ENCODE measurements around the gene LPAR1. TPM values are rescaled to one million over a fixed set of nuclear protein-coding genes. Genes with fewer than 3 reads are reported as not detected.

The LPAR1 gene
- total RNA-seq, 4 donors from 2014 or later, result 51.1 to 123 (median 72.1) TPM

DNA sequence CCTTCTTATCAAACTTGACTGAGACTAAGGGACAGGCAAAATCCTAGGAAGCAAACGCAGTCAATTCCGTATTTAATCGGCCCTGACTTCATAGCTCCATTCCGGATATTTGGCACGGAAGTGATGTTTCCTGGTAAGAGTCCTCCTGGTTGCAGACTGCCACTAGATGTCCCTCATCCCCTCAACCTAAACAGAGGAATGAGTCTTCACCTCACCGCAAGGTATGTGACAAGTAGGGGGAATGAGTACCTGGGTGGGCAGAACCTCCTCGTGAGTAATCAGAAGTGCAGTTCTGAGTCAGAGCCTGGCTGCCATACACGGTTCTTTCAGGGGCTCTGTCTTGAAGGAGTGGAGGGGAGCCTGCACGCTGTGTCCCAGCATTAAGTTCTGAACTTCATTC, 196.1 kb downstream of the LPAR1 start:
- TF ChIP-seq, protein P1, sequence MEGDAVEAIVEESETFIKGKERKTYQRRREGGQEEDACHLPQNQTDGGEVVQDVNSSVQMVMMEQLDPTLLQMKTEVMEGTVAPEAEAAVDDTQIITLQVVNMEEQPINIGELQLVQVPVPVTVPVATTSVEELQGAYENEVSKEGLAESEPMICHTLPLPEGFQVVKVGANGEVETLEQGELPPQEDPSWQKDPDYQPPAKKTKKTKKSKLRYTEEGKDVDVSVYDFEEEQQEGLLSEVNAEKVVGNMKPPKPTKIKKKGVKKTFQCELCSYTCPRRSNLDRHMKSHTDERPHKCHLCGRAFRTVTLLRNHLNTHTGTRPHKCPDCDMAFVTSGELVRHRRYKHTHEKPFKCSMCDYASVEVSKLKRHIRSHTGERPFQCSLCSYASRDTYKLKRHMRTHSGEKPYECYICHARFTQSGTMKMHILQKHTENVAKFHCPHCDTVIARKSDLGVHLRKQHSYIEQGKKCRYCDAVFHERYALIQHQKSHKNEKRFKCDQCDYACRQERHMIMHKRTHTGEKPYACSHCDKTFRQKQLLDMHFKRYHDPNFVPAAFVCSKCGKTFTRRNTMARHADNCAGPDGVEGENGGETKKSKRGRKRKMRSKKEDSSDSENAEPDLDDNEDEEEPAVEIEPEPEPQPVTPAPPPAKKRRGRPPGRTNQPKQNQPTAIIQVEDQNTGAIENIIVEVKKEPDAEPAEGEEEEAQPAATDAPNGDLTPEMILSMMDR (IDR thresholded peaks at IDR 0.05; ENCODE audit: low read depth), result no peak

DNA sequence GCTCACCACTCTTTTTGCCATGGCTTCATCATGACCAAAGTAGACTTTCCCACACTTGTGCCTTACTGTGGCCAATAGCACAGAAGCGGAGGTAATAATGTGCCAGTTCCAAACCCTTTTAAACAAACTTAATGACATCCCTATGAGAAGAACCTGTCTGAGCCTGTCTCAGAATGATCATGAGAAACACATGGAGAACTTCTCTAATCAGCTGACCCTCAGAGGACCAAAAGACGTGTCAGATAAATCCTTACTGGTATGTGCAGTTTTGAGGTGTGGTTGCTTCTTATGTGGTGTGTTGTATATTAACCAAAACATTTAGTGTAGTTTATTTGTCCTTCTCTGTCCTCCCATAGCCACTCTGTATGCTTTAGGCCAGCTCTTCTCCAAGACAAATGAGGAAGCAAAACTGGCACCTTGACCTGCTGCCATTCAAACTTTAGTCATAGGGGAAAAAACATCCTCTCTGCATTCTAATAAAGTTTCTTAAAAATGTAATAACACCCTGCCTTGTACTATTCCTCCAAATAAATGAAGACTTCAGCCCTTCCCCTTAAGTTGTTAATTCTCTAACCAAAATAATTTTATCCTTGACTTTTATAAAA, 200.8 kb downstream of the LPAR1 start:
- TF ChIP-seq, protein P1 (IDR thresholded peaks at IDR 0.05; ENCODE audit: low read depth), result no peak

DNA sequence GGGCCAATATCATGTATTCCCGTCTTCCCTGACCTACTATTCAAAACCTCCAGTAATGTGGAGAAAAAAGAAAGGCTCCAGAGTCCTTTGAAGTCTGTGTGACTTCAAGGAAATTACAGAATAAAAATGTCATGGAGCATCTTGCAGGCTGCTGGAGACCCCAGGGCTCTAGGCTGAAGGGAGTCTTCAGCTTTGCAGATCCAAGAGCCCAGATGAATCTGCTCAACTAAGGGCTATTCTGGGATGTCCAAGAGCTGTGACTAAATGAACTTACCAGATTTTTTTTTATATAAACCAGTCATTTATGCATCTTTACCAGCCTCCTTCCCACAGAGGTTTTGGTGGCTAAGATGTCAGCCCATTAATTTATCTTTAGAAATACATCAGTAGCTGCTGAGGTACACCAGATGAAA, 202.4 kb downstream of the LPAR1 start:
- TF ChIP-seq, protein P1 (IDR thresholded peaks at IDR 0.05; ENCODE audit: low read depth), result no peak

DNA sequence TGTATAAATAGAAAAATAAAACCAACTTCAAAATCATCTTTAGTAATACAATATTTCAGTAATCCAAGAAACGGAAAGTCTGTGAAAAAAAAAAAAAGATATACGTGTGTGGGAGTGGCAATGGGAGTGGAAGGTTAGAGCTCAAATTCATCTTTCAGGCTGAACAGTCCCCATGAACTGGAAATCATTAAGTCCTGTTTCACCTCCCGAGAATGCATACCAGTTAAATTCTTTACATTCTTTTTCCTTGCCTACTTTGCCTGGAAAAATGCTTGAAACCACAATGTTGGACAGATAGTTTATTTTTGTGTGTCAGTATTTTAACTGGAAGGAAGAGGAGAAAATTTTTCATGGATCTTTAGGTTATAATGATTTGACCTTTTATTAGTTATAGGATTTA, 202.9 kb downstream of the LPAR1 start:
- TF ChIP-seq, protein P1 (IDR thresholded peaks at IDR 0.05; ENCODE audit: low read depth), result no peak

DNA sequence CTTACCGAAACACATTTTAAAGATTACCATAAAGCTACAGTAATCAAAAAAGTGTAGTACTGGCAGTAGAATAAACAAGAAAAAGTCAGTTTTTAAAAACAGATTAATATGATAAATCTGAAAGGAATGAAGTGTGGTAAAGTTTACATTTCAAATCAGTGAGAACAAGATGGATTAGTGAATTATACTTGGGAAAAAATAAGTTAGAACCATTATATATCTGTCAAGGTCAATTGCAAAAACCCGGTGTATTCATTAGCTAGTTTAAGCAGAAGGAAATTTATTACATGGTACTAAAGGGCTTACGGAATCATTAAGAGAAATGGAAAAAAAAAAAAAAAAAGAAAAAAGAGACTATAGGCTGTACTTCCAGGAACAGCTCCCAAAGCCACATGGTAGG, 205.3 kb downstream of the LPAR1 start:
- TF ChIP-seq, protein P1 (IDR thresholded peaks at IDR 0.05; ENCODE audit: low read depth), result no peak

DNA sequence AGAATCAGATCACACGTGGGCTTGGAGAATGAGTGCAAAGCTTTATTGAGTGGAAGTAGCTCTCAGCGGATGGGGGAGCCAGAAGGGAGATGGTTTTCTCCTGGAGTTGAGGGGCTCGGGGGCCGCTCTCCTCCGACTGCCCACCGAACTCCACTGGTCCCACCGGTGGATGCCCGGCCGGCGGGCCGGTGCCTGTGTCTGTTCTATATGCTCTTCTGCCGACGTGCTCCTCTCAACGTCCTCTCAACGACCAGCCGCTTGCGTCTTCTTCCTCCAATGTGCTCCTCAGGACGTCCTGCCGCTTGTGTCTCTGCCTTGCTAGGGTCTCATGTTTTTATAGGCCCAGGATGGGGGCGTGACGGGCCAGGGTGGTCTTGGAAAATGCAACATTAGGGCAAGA, 207.8 kb downstream of the LPAR1 start:
- TF ChIP-seq, protein P1 (IDR thresholded peaks at IDR 0.05; ENCODE audit: low read depth), result no peak

DNA sequence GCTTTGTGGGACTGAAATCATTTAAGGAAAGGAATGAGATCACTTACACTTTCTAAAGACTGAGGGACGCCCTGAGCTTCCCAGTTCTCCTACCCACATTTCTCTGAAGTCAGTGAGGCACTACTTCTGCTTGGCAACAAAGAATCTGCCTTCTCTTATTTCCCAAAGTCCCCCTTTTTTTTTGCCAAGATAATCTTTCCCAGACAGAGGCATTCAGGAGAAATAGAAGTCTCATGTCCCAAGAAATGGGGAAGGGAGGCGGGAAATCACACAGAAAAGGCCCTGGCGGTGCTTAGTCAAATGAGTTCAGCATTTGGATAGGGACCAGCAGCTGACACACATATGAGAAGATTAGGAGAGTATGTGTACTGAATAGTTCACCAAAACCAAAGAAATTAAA, 210.0 kb downstream of the LPAR1 start:
- TF ChIP-seq, protein P1 (IDR thresholded peaks at IDR 0.05; ENCODE audit: low read depth), result no peak

Measured in subcutaneous adipose tissue (tissue), 4 donors.